ENCODE results near the gene ABCF2. TPM values are rescaled to one million over a fixed set of nuclear protein-coding genes. Genes with fewer than 3 reads are reported as not detected.

ABCF2 gene
- total and polyA plus RNA-seq, 10 of the 15 experiments (the other 5 are each of a cell fraction or from before 2014, with no cell fraction given): 29.3 to 76.3 (median 57.1) TPM

DNA sequence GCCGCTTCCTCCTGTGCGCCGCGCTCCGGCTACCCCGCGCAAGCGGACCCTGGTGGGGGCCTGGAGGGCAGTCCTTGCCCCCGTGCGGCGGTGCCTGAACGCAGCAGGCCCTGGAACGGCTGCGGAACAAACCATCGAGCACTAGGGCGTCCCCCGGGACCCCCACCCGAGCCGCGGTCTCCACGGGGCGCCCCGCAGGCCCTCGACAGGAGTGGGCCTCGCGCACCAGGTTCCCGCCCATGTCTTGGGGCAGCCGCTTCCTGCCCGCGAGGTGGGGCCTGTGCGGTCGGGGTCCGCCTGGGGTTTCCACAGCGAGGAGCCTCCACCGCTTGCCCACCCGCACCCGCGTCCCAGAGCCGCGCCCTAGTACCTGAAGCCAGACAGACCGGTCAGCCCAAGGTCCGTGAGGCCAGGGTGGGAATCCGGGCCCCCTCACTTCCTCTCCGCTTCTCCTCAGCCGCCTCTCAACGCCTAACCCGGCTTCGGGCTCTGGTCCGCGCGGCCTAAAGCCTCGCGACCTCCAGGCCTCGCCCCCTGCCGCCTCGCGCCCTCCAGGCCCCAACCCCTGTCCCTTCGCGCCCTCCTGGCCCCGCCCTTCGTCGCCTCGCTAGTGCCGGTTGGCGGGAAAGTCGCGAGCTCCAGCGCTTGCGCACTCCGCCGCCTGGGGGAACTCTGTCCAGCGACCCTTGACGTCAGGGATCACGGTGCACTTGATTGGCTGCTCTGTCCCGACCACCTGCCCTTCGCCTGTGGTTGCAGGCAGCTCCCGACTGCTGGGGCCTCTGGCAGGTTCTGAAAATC, 52.6 kb downstream of the ABCF2 start:
- FAIRE-seq: no peak
- no peak overlapping the region for H3K9ac ChIP-seq (ENCODE audit: control insufficient read depth, insufficient read depth, low read length)
- no peaks in the 10 kb centered on the region for H4K20me1 ChIP-seq (ENCODE audit: control insufficient read depth, insufficient read depth)
- ChIA-PET CTCF (interaction anchor here (0.6 kb wide), 1 partner anchor 338 kb away, joined by 3 read pairs; no protein-coding TSS in a partner anchor), POLR2A (no interaction called here), RAD21 (ENCODE audit: unreplicated experiment) (no interaction called here), SMC1A (ENCODE audit: uncharacterized antibody, unreplicated experiment) (no interaction called here)
- no peaks in the 10 kb centered on the region for H3K36me3 ChIP-seq (ENCODE audit: control insufficient read depth in 2 of 2, insufficient read depth in 2 of 2, low read length in 1 of 2)
- DNase-seq (ENCODE audit: low read depth, low spot score): no peak
- no peaks in the 10 kb centered on the region for H3K9me3 ChIP-seq (replicated peaks; ENCODE audit: control insufficient read depth, insufficient read depth, low read length)
- in situ Hi-C loops (cut with MboI): no loop called here
- TF ChIP-seq, protein P1, sequence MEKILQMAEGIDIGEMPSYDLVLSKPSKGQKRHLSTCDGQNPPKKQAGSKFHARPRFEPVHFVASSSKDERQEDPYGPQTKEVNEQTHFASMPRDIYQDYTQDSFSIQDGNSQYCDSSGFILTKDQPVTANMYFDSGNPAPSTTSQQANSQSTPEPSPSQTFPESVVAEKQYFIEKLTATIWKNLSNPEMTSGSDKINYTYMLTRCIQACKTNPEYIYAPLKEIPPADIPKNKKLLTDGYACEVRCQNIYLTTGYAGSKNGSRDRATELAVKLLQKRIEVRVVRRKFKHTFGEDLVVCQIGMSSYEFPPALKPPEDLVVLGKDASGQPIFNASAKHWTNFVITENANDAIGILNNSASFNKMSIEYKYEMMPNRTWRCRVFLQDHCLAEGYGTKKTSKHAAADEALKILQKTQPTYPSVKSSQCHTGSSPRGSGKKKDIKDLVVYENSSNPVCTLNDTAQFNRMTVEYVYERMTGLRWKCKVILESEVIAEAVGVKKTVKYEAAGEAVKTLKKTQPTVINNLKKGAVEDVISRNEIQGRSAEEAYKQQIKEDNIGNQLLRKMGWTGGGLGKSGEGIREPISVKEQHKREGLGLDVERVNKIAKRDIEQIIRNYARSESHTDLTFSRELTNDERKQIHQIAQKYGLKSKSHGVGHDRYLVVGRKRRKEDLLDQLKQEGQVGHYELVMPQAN (conservative IDR thresholded peaks at IDR 0.05): no peak
- TF ChIP-seq SRF (IDR thresholded peaks at IDR 0.05; ENCODE audit: low read depth in 2 of 2, low read length in 2 of 2) (peak in 1 of 2 experiments; percentile 9; a peak in 1 of 4 replicates), EP300 (IDR thresholded peaks at IDR 0.05; ENCODE audit: borderline replicate concordance in 1 of 2, control insufficient read depth in 1 of 2, low read depth in 2 of 2, low read length in 2 of 2) (no peak), CREB1 (IDR thresholded peaks at IDR 0.05; ENCODE audit: low read depth) (peak; percentile 20; the same call in 1 of the 2 replicates), RFX5 (IDR thresholded peaks at IDR 0.05; ENCODE audit: low read depth, low read length) (peak; percentile 68; the same call in 1 of the 2 replicates)
- no peak overlapping the region for H3K27ac ChIP-seq (ENCODE audit: control insufficient read depth, insufficient read depth)
- intact Hi-C loops (cut with micrococcal nuclease; ENCODE audit: unreplicated experiment): loop anchor here (5.0 kb wide), 1 partner anchor 68 kb away; no protein-coding TSS in a partner anchor
- no peak for ATAC-seq
- peaks cover 4 to 8% of the 10 kb centered on the region in 2 experiments for H3K27me3 ChIP-seq (replicated peaks in 1 of 2; ENCODE audit: control insufficient read depth in 2 of 2, insufficient read depth in 2 of 2, low read length in 1 of 2)
- no peak overlapping the region for H3K4me2 ChIP-seq (ENCODE audit: control insufficient read depth, insufficient read depth)
- H3K4me1 ChIP-seq (ENCODE audit: control insufficient read depth, insufficient read depth, low read length): no peaks in the 10 kb centered on the region
- no peak overlapping the region for H3K4me3 ChIP-seq
- 87% methylated on average over 65 of the region's 77 CpGs for WGBS (ENCODE audit: insufficient coverage, insufficient replicate concordance, low lambda C conversion rate, missing lambda C conversion rate)
- BruUV-seq (replicated peaks): no TSS peak
- H3K79me2 ChIP-seq (ENCODE audit: control insufficient read depth, insufficient read depth, low read length): no peaks in the 10 kb centered on the region
- no peak overlapping the region for H2AFZ ChIP-seq (ENCODE audit: control insufficient read depth, low read depth, low read length)
